ENCODE data around the gene SNRPD3.
A peak's percentile ranks its signal among the peaks of the same experiment; 100 is the strongest.

SNRPD3 gene

GRCh38 chr22:24555165-24556039 lies at the start of gene SNRPD3:
Gene SNRPD3 (plus strand): TSS chr22:24555999. CDS start chr22:24557675, 1,676 bp downstream.
- no CpG with 5 or more reads among the region's 59 CpGs for WGBS (ENCODE audit: insufficient coverage, insufficient read length)
- Histone ChIP-seq H3K4me1 (ENCODE audit: control insufficient read depth, insufficient read depth, low read length) (no peaks in the 10 kb centered on the region), H3K9me3 (ENCODE audit: control insufficient read depth, insufficient read depth, low read length) (no peaks in the 10 kb centered on the region), H3K4me3 (ENCODE audit: low read length) (peak within 1 kb of the TSS; percentile 94), H3K27ac (ENCODE audit: low read length) (no peak within 1 kb of the TSS), H3K36me3 (ENCODE audit: control insufficient read depth, insufficient read depth, low read length) (peaks cover 13% of the 10 kb centered on the region; the same call in 1 of the 2 replicates), H3K27me3 (ENCODE audit: control insufficient read depth, insufficient read depth, low read length) (no peaks in the 10 kb centered on the region)
- DNase-seq (ENCODE audit: low read depth, low spot score) = peak; percentile 87

DNA sequence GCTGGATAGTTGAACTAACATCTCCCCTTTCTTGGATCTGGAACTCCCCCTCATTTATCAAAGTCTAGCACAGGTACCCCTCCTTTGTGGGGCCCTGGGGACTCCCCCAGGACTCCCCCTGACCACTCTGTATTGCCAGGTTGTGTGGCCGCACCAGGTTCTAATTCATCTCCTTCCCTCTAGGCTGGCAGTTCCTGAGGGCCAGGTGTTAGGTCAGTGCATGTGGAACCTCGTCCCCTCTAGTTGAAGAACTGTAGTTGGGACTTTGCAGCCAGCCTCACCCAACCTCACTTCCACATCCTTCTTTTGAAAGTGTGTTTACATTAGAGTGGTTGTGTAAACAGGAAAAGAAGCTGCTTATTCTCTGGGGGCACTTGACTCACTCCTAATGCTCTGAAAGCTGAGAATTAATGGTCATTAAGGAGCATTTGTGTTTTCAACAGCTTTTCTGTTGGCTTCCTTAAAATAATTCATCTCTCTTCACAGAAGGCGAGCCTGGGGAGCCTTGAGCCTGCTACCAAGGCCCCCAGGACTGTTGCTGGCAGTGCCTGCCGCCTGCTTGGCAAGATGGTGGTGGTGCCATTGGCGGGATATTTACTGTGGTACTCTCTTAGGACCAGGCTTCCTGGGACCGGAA lies 48.9 kb upstream of the SNRPD3 start:
- Histone ChIP-seq H3K27ac (ENCODE audit: low read length) (no peak overlapping the region), H3K4me1 (ENCODE audit: control insufficient read depth, insufficient read depth, low read length) (peaks cover 3% of the 10 kb centered on the region; the same call in 1 of the 2 replicates), H3K4me3 (ENCODE audit: low read length) (no peak overlapping the region), H3K27me3 (ENCODE audit: control insufficient read depth, insufficient read depth, low read length) (no peaks in the 10 kb centered on the region), H3K9me3 (ENCODE audit: control insufficient read depth, insufficient read depth, low read length) (no peaks in the 10 kb centered on the region), H3K36me3 (ENCODE audit: control insufficient read depth, insufficient read depth, low read length) (no peaks in the 10 kb centered on the region)
- no CpG with 5 or more reads among the region's 6 CpGs for WGBS (ENCODE audit: insufficient coverage, insufficient read length)
- DNase-seq (ENCODE audit: low read depth, low spot score) = no peak

- Histone ChIP-seq H3K36me3 (ENCODE audit: control insufficient read depth, insufficient read depth, low read length) (no peaks in the 10 kb centered on the region), H3K9me3 (ENCODE audit: control insufficient read depth, insufficient read depth, low read length) (no peaks in the 10 kb centered on the region), H3K27me3 (ENCODE audit: control insufficient read depth, insufficient read depth, low read length) (no peaks in the 10 kb centered on the region), H3K27ac (ENCODE audit: low read length) (no peak overlapping the region), H3K4me3 (ENCODE audit: low read length) (no peak overlapping the region), H3K4me1 (ENCODE audit: control insufficient read depth, insufficient read depth, low read length) (peaks cover 3% of the 10 kb centered on the region; the same call in 1 of the 2 replicates)
- WGBS (ENCODE audit: insufficient coverage, insufficient read length) = no CpG with 5 or more reads among the region's 7 CpGs
- DNase-seq (ENCODE audit: low read depth, low spot score) = peak; percentile 73
These were observed 48.1 kb upstream of the SNRPD3 start for GRCh38 chr22:24507716-24508115.

DNA sequence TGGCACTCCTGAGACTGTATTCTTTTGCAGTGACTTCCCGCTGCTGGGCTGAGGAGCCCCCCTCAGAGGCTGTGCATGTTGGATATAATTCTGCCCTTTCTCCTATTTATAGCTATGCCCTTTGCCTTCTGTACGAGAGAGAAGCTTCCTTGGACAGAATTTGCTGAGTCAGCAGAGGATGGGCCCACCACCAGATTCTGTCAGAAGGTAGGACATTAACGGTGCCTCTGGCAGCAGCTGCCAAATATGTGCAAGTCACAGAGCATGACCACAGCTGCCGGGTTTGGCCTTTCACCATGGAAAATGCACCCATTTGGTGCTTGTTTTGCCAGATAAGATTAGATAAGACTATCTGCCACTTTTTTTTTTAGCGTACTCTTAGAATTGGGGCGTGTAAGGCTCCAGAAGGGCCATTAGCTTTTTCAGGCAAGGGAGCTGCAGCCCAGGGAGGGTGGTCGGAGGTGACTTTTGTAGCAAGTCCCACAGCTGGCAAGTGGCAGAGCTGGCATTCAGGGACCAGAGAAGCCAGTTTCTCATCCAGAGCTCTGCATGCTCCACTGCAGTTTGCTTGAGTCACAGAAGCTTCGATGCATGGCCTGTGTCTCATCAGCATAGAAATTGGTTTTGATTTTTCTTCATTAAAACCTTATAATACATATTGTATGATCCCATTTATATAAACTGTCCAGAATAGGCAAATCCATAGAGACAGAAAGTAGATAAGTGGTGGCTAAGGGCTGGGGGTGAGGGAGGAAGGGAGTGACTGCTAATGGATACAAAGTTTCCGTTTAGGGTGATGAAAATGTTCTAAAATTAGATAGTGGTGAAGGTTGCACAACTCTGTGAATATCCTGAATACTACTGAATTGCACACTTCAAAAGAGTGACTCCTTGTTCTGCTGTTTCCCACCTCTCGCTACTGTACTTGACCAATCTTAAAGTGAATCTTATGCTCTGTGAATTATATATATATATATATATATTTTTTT lies 44.9 kb upstream of the SNRPD3 start:
- Histone ChIP-seq H3K4me3 (ENCODE audit: low read length) (no peak overlapping the region), H3K4me1 (ENCODE audit: control insufficient read depth, insufficient read depth, low read length) (peaks cover 7% of the 10 kb centered on the region), H3K9me3 (ENCODE audit: control insufficient read depth, insufficient read depth, low read length) (no peaks in the 10 kb centered on the region), H3K27ac (ENCODE audit: low read length) (no peak overlapping the region), H3K36me3 (ENCODE audit: control insufficient read depth, insufficient read depth, low read length) (no peaks in the 10 kb centered on the region), H3K27me3 (ENCODE audit: control insufficient read depth, insufficient read depth, low read length) (no peaks in the 10 kb centered on the region)
- no CpG with 5 or more reads among the region's 10 CpGs for WGBS (ENCODE audit: insufficient coverage, insufficient read length)
- DNase-seq (ENCODE audit: low read depth, low spot score) = no peak

- peaks cover 7% of the 10 kb centered on the region for H3K4me1 ChIP-seq (ENCODE audit: control insufficient read depth, insufficient read depth, low read length)
- H3K4me3 ChIP-seq (ENCODE audit: low read length) = no peak overlapping the region
- H3K27me3 ChIP-seq (ENCODE audit: control insufficient read depth, insufficient read depth, low read length) = no peaks in the 10 kb centered on the region
- no CpG with 5 or more reads among the region's 3 CpGs for WGBS (ENCODE audit: insufficient coverage, insufficient read length)
- no peak overlapping the region for H3K27ac ChIP-seq (ENCODE audit: low read length)
- no peaks in the 10 kb centered on the region for H3K9me3 ChIP-seq (ENCODE audit: control insufficient read depth, insufficient read depth, low read length)
- no peaks in the 10 kb centered on the region for H3K36me3 ChIP-seq (ENCODE audit: control insufficient read depth, insufficient read depth, low read length)
- no peak for DNase-seq (ENCODE audit: low read depth, low spot score)
These were observed 43.8 kb upstream of the SNRPD3 start for GRCh38 chr22:24512043-24512442.

DNA sequence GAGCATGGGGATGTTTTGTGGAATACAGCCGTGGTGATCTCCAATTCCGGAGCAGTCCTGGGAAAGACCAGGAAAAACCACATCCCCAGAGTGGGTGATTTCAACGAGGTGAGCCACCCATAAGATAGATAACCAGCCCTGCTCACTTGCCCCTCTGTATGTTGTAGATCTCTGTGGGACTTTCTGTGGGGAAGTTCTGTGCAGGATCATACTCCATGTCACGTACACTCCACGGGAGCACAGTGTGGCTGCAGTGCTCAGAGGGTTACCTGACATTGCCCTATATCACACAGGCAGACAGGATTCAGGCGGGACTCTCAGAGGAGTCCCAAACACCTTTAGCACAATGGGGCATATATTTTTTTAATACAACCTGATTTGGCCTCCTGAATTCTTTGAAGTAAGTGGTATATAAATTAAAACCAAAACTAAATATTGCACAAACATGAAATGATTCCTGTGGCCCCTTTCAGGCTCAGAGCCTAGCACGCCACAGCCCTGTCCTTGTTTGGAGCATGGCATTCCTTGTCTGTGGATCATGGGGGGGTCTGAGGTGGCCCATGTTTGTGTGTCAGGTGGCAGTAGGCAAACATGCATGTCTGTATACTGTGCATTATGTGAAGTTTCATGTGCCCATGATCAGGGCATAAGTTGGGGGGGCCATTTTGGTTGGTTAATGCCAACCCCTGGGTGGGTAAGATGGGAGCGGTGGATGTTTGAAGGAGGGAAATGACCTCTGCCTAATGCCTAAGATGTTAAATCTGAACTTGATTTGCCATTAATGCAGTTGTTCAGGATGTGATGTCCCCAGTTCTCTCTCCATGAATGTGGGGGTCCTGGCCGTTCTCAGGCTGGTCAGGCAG lies 42.2 kb upstream of the SNRPD3 start:
- no peaks in the 10 kb centered on the region for H3K36me3 ChIP-seq (ENCODE audit: control insufficient read depth, insufficient read depth, low read length)
- no peak overlapping the region for H3K4me3 ChIP-seq (ENCODE audit: low read length)
- no peaks in the 10 kb centered on the region for H3K9me3 ChIP-seq (ENCODE audit: control insufficient read depth, insufficient read depth, low read length)
- no peaks in the 10 kb centered on the region for H3K27me3 ChIP-seq (ENCODE audit: control insufficient read depth, insufficient read depth, low read length)
- no peak overlapping the region for H3K27ac ChIP-seq (ENCODE audit: low read length)
- WGBS (ENCODE audit: insufficient coverage, insufficient read length) = no CpG with 5 or more reads among the region's 9 CpGs
- H3K4me1 ChIP-seq (ENCODE audit: control insufficient read depth, insufficient read depth, low read length) = peaks cover 5% of the 10 kb centered on the region
- DNase-seq (ENCODE audit: low read depth, low spot score) = no peak

DNA sequence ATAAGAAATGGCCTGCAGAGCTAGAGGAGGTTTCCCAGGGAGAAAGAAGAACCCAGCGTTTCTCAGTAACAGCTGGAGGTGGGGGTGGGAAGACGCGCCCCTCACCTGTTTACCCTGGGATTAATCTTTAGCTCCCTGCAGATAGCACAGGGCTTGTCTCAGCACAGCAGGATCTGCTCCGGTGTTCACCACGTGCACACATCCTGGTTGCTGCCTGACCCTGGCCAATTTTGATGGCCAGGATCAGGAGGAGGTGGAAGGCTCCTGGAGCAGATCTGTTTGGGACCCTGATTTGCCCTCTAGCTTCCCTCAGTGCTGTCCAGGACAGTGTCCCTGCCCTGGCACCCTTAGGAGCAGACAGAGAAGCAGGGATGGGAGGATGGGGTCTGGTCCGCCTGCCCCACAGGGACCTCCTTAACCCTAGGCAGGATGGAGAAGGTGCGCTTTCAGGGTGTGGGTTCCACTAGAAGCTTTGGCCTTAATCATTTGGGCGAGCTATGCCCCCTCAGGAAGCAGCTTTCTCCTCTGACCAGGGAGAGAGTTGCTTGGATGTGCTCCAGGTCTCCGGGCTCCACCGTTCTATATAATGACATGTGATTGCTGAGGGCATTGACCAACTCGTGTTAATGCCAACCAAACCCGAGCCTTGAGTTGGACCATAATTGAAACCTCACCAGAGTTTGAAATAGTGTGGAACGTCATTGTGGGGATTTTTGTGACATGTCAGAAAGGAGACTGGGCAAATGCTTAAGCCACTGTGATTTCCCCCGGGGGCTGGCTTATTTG lies 41.4 kb upstream of the SNRPD3 start:
- DNase-seq (ENCODE audit: low read depth, low spot score) = no peak
- Histone ChIP-seq H3K4me1 (ENCODE audit: control insufficient read depth, insufficient read depth, low read length) (peaks cover 5% of the 10 kb centered on the region), H3K27ac (ENCODE audit: low read length) (no peak overlapping the region), H3K4me3 (ENCODE audit: low read length) (no peak overlapping the region), H3K36me3 (ENCODE audit: control insufficient read depth, insufficient read depth, low read length) (no peaks in the 10 kb centered on the region), H3K27me3 (ENCODE audit: control insufficient read depth, insufficient read depth, low read length) (no peaks in the 10 kb centered on the region), H3K9me3 (ENCODE audit: control insufficient read depth, insufficient read depth, low read length) (no peaks in the 10 kb centered on the region)
- WGBS (ENCODE audit: insufficient coverage, insufficient read length) = no CpG with 5 or more reads among the region's 14 CpGs

DNA sequence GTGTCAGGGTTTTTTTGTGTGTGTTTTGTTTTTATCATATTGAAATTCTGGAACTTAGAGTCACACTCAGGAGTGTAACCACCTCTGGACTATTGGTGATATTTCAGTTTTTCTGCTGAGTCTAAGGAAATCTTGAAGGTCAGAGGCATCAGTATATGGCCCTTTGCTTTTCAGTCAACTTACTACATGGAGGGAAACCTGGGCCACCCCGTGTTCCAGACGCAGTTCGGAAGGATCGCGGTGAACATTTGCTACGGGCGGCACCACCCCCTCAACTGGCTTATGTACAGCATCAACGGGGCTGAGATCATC lies 40.8 kb upstream of the SNRPD3 start:
- Histone ChIP-seq H3K27me3 (ENCODE audit: control insufficient read depth, insufficient read depth, low read length) (no peaks in the 10 kb centered on the region), H3K4me3 (ENCODE audit: low read length) (no peak overlapping the region), H3K4me1 (ENCODE audit: control insufficient read depth, insufficient read depth, low read length) (peaks cover 5% of the 10 kb centered on the region), H3K27ac (ENCODE audit: low read length) (no peak overlapping the region), H3K9me3 (ENCODE audit: control insufficient read depth, insufficient read depth, low read length) (no peaks in the 10 kb centered on the region), H3K36me3 (ENCODE audit: control insufficient read depth, insufficient read depth, low read length) (no peaks in the 10 kb centered on the region)
- no peak for DNase-seq (ENCODE audit: low read depth, low spot score)
- WGBS (ENCODE audit: insufficient coverage, insufficient read length) = no CpG with 5 or more reads among the region's 8 CpGs

DNA sequence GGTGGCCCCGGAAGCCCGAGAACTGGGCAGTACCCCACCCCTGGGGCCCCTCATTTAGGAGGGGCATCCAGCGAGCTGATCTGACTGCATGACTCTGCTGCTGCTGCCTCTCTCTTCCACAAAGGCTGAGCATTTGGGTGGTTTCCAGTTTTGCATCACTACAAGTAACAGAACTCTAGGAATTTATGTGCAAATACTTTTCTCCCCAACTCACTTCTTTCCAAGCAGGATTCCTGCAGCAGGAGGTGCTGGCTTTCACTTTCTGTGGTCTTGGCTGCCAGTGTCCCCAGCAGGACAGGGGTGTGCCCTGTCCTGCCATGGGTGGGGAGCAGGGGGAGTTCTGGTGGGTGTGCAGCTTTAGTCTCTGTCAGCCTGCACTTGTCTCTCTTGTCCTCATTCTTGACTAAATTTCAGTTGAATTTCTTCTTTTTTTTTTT lies 39.5 kb upstream of the SNRPD3 start:
- no peaks in the 10 kb centered on the region for H3K9me3 ChIP-seq (ENCODE audit: control insufficient read depth, insufficient read depth, low read length)
- no peak overlapping the region for H3K4me3 ChIP-seq (ENCODE audit: low read length)
- DNase-seq (ENCODE audit: low read depth, low spot score) = no peak
- no CpG with 5 or more reads among the region's 3 CpGs for WGBS (ENCODE audit: insufficient coverage, insufficient read length)
- H3K36me3 ChIP-seq (ENCODE audit: control insufficient read depth, insufficient read depth, low read length) = no peaks in the 10 kb centered on the region
- peaks cover 5% of the 10 kb centered on the region for H3K4me1 ChIP-seq (ENCODE audit: control insufficient read depth, insufficient read depth, low read length)
- no peak overlapping the region for H3K27ac ChIP-seq (ENCODE audit: low read length)
- no peaks in the 10 kb centered on the region for H3K27me3 ChIP-seq (ENCODE audit: control insufficient read depth, insufficient read depth, low read length)

Measured in iPS DF 6.9 (cell line).